DMS153 treated with DMSO at 0.1 percent for 48 hours (cell line): ENCODE data around the gene PPP2R5E.
A peak's percentile ranks its signal among the peaks of the same experiment; 100 is the strongest.
"Not testable (repeated sequence)": the region's sequence is repeated elsewhere in the genome, so short reads cannot be mapped to it uniquely, and the experiment has no call there.

Experiments used
- DNase-seq: peaks from one replicate; lab custom pipeline; 2025; ENCODE audit not compliant: unreplicated experiment; lab: John Stamatoyannopoulos, UW

PPP2R5E gene

GRCh38 chr14:63523735-63524426 is 19.3 kb downstream of the PPP2R5E start:
- no peak for DNase-seq

DNA sequence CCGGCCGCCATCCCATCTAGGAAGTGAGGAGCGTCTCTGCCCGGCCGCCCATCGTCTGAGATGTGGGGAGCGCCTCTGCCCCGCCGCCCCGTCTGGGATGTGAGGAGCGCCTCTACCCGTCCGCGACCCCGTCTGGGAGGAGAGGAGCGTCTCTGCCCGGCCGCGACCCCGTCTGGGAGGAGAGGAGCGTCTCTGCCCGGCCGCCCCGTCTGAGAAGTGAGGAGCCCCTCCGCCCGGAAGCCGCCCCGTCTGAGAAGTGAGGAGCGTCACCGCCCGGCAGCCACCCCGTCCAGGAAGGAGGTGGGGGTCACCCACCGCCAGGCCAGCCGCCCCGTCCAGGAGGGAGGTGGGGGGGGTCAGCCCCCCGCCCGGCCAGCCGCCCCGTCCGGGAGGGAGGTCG is 20.7 kb downstream of the PPP2R5E start:
- DNase-seq: not testable (repeated sequence)

DNA sequence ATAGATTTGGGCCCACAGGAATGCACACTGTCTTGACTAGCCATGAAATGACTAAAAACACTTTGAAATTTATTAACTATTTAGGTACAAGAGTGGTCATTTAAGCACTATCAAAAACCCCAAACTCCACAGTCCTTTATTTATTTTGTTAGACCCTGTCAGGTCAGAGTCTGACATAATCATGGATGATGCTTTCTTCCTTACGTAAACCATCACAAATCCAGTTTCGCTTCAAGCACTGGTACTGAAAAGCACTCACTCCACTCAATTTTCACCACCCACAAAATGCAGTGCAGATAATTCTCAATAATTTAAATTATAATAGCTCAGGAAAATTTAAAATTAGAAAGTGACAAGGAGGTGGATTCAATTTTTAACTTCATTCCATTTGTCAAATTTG is 25.8 kb downstream of the PPP2R5E start:
- DNase-seq: no peak

DNA sequence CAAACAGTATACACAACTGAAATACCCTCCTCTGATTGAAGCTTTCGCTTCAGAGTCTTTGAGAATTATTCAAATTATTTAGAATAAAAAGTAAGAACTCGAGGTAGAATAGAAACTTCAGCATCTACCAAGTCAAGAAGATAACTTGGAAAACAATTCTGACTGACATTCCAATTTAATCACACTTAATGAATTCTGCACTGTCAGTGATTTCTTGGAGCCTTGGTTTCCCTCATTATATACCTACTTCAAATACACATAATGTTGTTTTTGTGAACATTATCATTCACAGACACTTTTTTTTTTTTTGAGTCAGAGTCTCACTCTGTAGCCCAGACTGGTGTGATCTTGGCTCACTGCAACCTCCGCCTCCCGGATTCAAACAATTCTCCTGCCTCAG is 27.9 kb downstream of the PPP2R5E start:
- DNase-seq: no peak

DNA sequence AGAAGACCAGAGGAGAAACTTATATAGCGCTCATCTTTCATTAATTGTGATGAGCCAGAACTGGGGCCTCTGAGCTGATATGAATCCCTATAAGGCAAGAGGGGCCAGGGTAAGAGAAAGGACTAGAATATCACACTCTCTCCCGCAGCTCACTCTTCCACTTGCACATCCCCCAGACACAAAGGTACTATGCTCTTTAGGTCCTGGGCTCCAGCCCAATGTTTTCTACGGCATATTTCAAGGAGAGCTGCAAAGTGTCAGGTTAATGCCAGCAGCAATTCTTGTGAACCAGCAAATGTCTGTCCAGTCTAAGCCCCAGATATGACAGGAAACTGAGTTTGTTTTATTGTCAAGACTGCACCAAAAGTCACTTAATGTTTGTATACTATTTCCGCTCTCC is 29.4 kb downstream of the PPP2R5E start:
- DNase-seq: no peak

DNA sequence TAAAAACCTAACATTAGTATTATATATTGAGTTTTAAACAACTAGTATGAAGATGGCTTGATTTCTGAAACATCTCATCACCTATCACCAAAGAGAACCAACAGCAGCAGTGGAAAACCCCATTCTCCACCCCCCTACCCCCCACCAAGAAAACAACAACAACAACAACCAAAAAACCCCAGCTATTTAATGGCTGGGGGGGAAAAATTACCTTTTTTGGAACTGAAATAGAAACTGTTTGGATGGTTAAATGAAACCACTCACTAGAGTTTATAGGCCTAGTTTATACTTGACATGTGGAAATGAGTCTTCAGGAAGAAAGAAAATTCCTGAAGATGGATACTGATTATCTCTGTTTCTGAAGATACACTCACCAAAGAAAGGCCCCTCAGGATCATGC is 30.3 kb downstream of the PPP2R5E start:
- DNase-seq: no peak

DNA sequence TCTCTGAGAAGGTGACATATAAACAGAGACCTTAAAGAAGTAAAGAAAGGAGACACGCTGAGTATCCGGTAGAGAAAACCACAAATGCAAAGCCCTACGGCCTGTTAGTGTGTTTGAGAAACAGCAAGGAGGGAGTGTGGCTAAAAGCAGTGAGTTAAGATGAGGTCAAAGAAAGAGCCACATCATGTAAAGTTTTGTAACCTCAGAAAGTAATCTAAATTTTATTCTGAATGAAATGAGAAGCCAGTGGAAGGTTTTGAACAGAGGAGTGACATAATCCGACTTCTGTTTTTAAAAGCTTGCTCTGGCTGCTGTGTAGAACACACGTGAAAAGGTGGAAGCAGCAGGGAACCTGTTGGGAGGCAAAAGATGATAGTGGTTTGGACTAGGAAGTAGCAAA is 32.6 kb downstream of the PPP2R5E start:
- DNase-seq: no peak

GRCh38 chr14:63508033-63508432 is 35.1 kb downstream of the PPP2R5E start:
- DNase-seq: peak; percentile 48

- no peak for DNase-seq
These were observed 38.5 kb downstream of the PPP2R5E start for GRCh38 chr14:63504648-63505047.

- DNase-seq: no peak
These were observed 41.7 kb downstream of the PPP2R5E start for GRCh38 chr14:63501429-63501828.

DNA sequence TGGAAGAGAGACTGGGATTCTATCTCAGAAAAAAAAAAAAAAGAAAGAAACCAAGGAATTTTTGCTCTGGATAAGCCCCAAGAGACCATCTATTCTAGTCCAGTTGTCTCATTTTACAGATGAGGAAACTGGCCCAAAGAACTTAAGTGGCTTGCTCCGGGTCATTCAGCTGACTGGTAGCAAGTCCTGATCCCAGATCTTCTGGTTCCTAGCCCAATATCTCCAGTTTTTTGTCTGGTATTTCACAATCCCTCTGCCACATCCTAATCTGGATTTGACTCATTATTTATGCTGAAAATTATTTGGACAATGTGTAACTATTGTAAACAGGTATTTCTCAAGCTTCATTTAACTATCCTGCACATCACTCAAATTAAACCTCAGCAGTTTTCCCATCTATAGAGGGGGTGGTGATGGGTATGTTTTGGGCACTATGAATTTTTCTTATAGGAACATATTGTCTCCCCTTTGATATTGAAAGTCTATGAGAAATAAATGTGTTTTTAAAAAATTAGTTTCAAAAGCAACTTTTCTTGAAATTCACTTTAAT is 43.4 kb downstream of the PPP2R5E start:
- no peak for DNase-seq

- DNase-seq: no peak
These were observed 46.3 kb downstream of the PPP2R5E start for GRCh38 chr14:63496837-63497400.

DNA sequence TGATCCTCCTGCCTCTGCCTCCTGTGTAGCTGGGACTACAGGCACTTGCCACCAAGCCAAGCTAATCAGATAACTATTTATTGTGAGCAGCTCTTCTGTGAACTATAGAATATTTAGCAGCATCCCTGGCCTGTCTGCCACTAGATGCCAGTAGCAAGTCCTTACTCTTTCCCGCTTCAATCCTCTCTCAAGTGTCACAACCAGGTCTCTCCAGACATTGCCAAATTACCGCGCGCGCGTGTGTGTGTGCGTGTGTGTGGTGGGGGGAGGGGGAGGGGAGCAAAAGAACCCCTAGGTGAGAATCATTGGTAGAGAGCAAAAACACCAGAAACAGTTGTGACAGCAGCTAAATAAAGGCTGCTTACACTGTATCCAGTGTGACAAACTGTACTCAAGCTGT is 49.9 kb downstream of the PPP2R5E start:
- no peak for DNase-seq

DNA sequence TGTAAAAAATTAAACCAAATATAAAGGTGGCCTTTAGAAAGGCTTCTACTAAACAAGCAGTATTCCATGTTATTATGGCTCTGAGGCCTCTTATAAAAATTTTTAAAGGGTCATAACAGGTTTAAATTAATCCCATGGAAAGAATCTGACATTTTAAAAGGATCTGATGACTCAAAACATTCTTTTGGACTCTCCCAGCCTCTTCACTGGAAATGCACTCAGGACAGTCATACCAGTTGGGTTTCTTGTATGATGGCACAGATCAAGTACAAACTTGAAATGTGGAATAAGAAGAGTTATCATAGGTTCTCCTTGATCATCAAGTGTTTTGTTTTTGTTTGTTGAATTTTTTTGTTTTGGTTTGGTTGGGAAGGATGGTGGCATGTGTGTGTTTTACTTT is 50.8 kb downstream of the PPP2R5E start:
- no peak for DNase-seq

GRCh38 chr14:63487724-63488123 is 55.5 kb downstream of the PPP2R5E start:
- DNase-seq: no peak

- DNase-seq: no peak
These were observed 56.4 kb downstream of the PPP2R5E start for GRCh38 chr14:63486738-63487137.

DNA sequence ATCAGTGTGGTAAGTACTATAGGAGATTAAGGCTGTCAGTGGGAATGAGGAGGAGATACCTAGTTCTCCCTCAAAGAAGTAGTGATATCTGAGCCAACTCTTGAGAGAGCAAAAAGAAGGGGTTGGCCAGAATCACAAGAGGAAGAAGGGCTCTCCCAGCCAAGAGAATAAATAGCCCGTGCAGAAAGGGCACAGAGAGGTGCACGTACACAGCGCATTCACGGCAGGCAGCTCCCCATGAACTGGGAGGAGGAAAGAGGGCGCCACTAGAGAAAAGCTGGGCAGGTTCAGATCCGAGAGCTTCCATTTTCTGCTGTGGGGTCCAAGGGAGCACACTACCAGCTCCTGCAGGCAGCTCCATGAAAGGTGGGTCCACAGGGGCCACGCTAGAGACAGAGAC is 59.9 kb downstream of the PPP2R5E start:
- no peak for DNase-seq

DNA sequence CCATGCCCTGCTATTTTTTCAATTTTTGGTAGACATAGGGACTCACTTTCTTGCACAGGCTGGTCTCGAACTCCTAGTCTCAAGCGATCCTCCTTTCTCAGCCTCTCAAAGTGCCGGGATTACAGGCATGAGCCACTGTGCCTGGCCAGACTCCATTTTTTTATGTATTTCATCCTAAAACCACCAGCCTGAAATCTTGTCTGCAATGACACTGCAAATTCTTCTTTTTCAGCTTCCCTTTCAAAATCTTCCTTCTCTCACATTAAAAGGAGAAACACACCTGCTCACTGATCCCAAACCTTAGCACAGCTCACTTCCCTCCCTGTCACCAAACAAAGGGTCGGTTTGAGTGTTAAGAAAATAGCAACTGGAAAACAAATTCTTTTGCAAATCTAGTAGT is 62.6 kb downstream of the PPP2R5E start:
- no peak for DNase-seq

DNA sequence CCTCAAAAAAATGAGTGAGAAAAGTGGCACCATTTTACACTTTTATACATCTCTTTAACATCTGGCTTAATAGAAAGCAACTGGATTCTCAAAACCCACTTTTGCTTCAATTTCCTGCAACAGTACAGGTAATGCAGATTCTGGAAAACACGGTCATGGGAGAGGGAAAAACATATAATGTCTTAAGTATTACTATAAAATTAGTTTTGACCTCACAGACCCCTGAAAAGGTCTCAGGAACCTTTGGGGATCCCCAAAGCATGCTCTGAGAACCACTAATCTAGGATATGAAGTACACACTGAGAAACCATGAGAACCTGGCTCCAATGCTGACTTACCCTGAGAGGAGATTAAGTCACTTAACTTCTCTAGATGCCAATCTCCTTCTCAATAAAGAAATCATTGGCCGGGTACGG is 64.7 kb downstream of the PPP2R5E start:
- no peak for DNase-seq

- no peak for DNase-seq
These were observed 65.2 kb downstream of the PPP2R5E start for GRCh38 chr14:63478010-63478409.

DNA sequence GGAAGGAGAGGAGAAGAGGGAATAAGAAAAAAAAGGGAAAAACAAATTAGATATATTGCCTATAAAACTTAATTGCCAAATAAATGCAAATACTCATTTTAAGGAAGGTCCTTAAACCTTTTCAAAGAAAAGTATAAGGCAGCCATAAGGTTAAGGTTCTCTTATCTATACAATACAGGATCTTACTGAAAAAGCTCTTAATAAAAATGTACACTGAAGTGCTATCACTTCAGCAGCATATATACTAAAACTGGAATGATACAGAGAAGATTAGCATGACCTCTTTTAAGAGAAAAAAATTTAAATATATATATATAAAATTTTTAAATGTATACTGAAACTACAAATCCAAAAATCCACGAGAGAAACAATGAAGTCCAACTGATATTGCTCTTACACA is 65.6 kb downstream of the PPP2R5E start:
- DNase-seq: no peak

DNA sequence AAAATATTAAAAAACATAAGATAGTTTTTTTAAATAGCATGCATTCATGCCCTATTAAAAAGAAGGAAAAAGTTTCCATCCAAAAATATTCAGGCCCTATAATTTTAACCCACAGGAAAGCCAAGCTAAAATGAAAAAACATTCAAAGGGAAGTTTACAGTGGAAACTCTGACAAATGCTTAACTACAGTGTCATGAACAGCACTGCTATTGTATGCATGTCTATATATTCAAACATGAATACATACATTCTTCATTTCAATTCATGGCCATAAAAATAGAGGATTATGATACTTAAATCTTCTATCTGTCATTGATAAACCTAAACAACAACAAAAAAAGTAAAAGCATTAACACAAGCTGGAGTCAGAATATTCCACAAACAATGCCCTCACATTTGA is 67.4 kb downstream of the PPP2R5E start:
- DNase-seq: no peak

- no peak for DNase-seq
These were observed 68.3 kb downstream of the PPP2R5E start for GRCh38 chr14:63474844-63475243.
